GM13977 (cell line): ENCODE results near the gene FHIT.

Source experiments
- DNase-seq: peaks from one replicate; pipeline ENCODE4 v3.0.0; 2012; ENCODE audit warnings: low spot score
- CTCF ChIP-seq: IDR thresholded peaks from 2 replicates; pipeline ENCODE4 v1.5.1; 2012; ENCODE audit warnings: mild to moderate bottlenecking, control low read depth; ENCODE audit not compliant: insufficient read depth; ENCODE audit errors: extremely low read depth, missing control alignments
- in situ Hi-C: fragments of 300-500 bp; cut with MboI; formaldehyde crosslinking; loops from one replicate; pipeline ENCODE4 v1.12.0; 2022; ENCODE audit warnings: low sequenced_read_pairs, low pct_unique_long_range_greater_than_20kb, mixed read lengths, inconsistent platforms; ENCODE audit not compliant: unreplicated experiment

Gene FHIT

GRCh38 chr3:59879031-59879581 lies 1372.1 kb downstream of the FHIT start:
- DNase-seq, result no peak
- in situ Hi-C loops, result no loop called here
- no peak for TF ChIP-seq CTCF

GRCh38 chr3:59878038-59878427 lies 1373.2 kb downstream of the FHIT start:
- in situ Hi-C loops, result no loop called here
- no peak for DNase-seq
- no peak for TF ChIP-seq CTCF

- in situ Hi-C loops, result no loop called here
- TF ChIP-seq CTCF, result no peak
Observed at GRCh38 chr3:59877263-59878037, 1373.8 kb downstream of the FHIT start.

GRCh38 chr3:59876533-59877062 lies 1374.7 kb downstream of the FHIT start:
- in situ Hi-C loops, result no loop called here
- no peak for TF ChIP-seq CTCF
- no peak for DNase-seq

More at GRCh38 chr3:59877263-59878037, 1373.8 kb downstream of the FHIT start:
- no peak for DNase-seq

- no peak for TF ChIP-seq CTCF
- DNase-seq, result no peak
- in situ Hi-C loops, result loop anchor here (25.0 kb wide), 2 partner anchors 286 to 661 kb away; no protein-coding TSS in a partner anchor
Observed at GRCh38 chr3:59873576-59874230, 1377.5 kb downstream of the FHIT start.

GRCh38 chr3:59872128-59872527 lies 1379.1 kb downstream of the FHIT start:
- DNase-seq, result no peak
- no peak for TF ChIP-seq CTCF
- in situ Hi-C loops, result loop anchor here (25.0 kb wide), 2 partner anchors 285 to 660 kb away; no protein-coding TSS in a partner anchor
